ENCODE measurements around the gene P2RX6. TPM values are rescaled to one million over a fixed set of nuclear protein-coding genes. Genes with fewer than 3 reads are reported as not detected.
A peak's percentile ranks its signal among the peaks of the same experiment; 100 is the strongest.

The P2RX6 gene
- total RNA-seq, 6 donors from 2014 or later, result 0.39 to 22.0 (median 0.65) TPM

DNA sequence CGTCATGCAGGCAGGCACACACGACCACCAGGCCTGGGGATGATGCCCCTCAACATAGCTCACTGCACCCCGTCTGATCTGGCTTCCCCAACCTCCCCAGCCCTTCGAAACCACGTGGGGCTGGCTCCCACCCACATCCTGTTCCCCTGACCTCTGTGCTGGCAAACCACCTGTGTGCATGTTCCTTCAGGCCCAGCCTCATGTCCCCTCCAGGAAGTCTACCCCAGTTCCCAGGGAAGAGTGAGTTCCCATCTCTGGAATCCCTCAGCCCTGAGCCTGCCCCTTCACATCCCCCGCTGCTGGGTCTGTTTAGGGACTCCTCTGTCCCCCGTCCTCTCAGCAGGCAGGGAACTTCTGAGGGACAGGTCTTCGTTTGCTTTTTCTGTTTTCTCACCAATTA lies 10.3 kb downstream of the P2RX6 start:
- no peaks in the 10 kb centered on the region for H3K27me3 ChIP-seq
- DNase-seq (no peak), ATAC-seq (ENCODE audit: low FRiP score in 2 of 2) (no peak)
- no peak for TF ChIP-seq POLR2A (IDR thresholded peaks at IDR 0.05)
- no peak for TF ChIP-seq POLR2AphosphoS5 (IDR thresholded peaks at IDR 0.05)
- TF ChIP-seq, protein P1, sequence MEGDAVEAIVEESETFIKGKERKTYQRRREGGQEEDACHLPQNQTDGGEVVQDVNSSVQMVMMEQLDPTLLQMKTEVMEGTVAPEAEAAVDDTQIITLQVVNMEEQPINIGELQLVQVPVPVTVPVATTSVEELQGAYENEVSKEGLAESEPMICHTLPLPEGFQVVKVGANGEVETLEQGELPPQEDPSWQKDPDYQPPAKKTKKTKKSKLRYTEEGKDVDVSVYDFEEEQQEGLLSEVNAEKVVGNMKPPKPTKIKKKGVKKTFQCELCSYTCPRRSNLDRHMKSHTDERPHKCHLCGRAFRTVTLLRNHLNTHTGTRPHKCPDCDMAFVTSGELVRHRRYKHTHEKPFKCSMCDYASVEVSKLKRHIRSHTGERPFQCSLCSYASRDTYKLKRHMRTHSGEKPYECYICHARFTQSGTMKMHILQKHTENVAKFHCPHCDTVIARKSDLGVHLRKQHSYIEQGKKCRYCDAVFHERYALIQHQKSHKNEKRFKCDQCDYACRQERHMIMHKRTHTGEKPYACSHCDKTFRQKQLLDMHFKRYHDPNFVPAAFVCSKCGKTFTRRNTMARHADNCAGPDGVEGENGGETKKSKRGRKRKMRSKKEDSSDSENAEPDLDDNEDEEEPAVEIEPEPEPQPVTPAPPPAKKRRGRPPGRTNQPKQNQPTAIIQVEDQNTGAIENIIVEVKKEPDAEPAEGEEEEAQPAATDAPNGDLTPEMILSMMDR (IDR thresholded peaks at IDR 0.05), result no peak
- 60 to 71% methylated on average over 8 of the region's 8 CpGs for WGBS, 2 donors
- no peaks in the 10 kb centered on the region for H3K36me3 ChIP-seq
- no peak overlapping the region for H3K27ac ChIP-seq
- no peaks in the 10 kb centered on the region for H3K9me3 ChIP-seq
- H3K4me3 ChIP-seq, result no peak overlapping the region
- peaks cover 0 to 6% (median 0%) of the 10 kb centered on the region in 4 donors for H3K4me1 ChIP-seq

DNA sequence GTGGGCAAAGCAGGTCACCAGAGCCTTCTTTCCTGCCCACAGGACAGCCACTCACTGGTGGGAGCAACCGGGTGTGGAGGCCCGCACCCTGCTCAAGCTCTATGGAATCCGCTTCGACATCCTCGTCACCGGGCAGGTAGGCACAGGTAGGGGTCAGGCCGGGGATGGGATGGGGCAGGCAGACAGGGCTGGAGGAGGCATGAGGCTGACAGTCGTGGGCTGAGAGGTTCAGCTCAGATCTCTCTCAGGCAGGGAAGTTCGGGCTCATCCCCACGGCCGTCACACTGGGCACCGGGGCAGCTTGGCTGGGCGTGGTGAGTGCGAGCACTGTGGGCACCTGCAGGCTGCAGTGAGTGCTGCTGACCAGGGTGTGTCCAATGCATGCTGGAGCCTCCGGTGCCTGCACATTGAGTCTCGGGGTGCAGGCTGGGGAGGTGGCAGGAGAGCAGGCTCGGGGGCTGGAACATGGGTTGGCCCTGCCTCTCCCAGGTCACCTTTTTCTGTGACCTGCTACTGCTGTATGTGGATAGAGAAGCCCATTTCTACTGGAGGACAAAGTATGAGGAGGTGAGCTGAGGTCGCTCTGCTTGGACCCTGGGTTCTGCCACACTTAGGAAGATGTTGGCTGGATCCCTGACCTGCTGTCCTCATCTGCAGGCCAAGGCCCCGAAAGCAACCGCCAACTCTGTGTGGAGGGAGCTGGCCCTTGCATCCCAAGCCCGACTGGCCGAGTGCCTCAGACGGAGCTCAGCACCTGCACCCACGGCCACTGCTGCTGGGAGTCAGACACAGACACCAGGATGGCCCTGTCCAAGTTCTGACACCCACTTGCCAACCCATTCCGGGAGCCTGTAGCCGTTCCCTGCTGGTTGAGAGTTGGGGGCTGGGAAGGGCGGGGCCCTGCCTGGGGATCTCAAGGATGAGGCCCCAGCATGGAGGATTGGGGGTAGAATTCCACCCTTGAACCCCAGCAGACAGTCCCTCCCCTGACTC lies 11.1 kb downstream of the P2RX6 start:
- no peak overlapping the region for H3K27ac ChIP-seq
- 89 to 90% methylated on average over 15 to 27 of the region's 27 CpGs for WGBS, 2 donors
- TF ChIP-seq EP300 (IDR thresholded peaks at IDR 0.05), result no peak
- no peak for TF ChIP-seq POLR2A (IDR thresholded peaks at IDR 0.05)
- no peak for TF ChIP-seq POLR2AphosphoS5 (IDR thresholded peaks at IDR 0.05)
- H3K27me3 ChIP-seq, result no peaks in the 10 kb centered on the region
- no peaks in the 10 kb centered on the region for H3K9me3 ChIP-seq
- no peaks in the 10 kb centered on the region for H3K36me3 ChIP-seq
- H3K4me3 ChIP-seq, result no peak overlapping the region
- DNase-seq (peak in 1 of 2 donors; percentile 66), ATAC-seq (ENCODE audit: low FRiP score in 2 of 2) (no peak)
- H3K4me1 ChIP-seq, result peaks cover 0 to 6% (median 0%) of the 10 kb centered on the region in 4 donors

DNA sequence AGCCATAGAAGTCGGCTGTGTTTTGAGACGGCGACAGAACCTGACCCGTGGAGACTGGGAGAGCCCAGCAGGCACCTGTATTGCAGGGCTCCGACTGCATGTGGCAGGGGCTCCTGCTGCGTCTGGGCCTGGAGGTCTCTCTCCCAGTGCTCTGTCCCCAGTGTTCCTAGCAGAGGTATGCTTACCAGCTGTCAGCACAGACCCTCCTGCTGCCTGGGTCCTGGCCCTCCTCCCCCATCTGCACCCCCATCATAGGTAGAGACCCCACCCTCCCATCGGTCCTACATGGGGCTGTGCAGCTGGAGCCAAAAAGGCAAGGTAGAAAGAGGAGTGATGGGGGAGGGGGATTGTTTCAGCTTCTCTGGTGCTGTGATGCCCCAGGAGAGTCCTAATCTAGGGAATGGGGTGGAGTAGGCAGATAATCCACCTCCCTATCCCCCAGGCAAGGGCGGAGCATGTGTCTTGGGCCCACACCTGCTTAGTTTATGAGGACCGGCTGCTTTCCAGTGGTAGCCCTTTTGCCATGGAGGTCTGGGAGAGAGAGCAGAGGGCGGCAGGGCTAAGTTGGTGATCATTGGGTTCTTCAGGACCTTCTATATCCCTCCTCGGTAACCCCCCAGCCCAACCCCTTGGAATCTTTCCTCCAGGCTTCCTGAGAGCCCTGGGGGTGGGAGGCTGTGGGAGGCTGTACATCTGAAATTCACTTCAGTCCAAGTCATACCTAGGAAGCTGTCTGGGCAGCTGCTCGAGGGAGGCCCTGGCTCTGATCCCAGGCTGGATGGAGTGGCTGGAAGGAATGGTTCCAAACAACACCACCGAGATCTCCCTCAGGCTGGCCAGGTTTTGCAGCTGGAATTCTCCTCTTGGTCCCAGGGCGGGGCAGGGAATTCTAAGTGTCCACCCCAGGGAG lies 12.1 kb downstream of the P2RX6 start:
- 66 to 77% methylated on average over 10 to 14 of the region's 14 CpGs for WGBS, 2 donors
- DNase-seq, result peak in 1 of 2 donors; percentile 48

DNA sequence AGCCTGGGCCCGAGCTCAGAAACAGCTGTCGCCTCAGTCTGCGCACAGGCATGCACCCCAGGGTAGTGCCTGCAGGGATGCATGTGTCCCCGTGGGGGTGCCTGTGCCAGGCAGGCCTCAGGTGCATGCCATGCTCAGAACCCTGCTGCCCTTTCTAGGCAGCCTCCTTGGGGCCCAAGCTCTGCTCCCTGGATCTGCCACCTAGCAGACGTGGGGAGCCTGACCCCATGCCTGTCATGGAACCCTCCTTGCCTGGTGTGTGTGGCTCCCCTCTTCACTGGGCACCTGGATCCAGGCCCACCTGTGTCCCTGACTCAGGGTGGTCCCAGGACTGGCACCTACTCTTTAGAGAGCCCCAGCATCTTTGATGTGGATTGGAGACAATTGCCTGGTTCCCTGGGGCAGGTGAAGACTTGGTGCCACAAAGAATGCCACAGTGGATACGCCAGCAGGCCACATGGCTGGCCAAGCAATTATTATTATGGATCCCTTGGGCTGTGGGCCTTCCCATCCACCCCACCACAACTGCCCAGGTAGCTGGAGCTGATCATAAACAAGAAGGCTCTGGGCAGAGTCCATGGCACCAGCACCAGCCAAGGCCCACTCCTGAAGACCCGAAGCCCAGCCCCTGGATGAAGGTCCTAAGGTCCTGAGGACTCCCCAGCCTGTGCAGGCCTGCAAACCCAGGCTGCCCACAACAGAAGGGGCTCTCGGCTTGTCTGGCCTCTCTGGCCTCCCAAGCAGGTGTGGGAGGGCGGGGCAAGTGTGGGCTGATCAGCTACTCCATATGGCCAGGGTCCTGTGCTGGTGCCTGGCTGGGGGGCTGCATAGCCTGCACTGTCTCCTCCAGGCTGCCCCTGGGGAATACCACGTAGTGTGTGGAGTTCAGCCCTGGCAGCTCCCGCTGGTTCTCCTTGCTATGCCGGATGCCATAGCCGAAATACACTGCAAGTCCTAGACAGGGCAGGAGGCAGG lies 13.6 kb downstream of the P2RX6 start:
- Histone ChIP-seq H3K4me3 (no peak overlapping the region), H3K27ac (no peak overlapping the region), H3K27me3 (peaks cover 0 to 10% (median 1%) of the 10 kb centered on the region in 4 donors), H3K9me3 (no peaks in the 10 kb centered on the region), H3K36me3 (no peaks in the 10 kb centered on the region), H3K4me1 (peaks cover 9 to 18% (median 12%) of the 10 kb centered on the region in 4 donors)
- ATAC-seq (ENCODE audit: low FRiP score in 2 of 2), result no peak
- TF ChIP-seq, protein P1 (IDR thresholded peaks at IDR 0.05), result no peak
- TF ChIP-seq POLR2A (IDR thresholded peaks at IDR 0.05) (no peak), EP300 (IDR thresholded peaks at IDR 0.05) (no peak), POLR2AphosphoS5 (IDR thresholded peaks at IDR 0.05) (no peak)
- DNase-seq, result no peak
- 83 to 92% methylated on average over 1 to 10 of the region's 13 CpGs for WGBS, 2 donors

More for the DNA sequence above, 12.1 kb downstream of the P2RX6 start:
- no peaks in the 10 kb centered on the region for H3K36me3 ChIP-seq
- TF ChIP-seq, protein P1 (IDR thresholded peaks at IDR 0.05), result no peak
- TF ChIP-seq POLR2AphosphoS5 (IDR thresholded peaks at IDR 0.05) (no peak), POLR2A (IDR thresholded peaks at IDR 0.05) (no peak), EP300 (IDR thresholded peaks at IDR 0.05) (no peak)
- no peak for ATAC-seq (ENCODE audit: low FRiP score in 2 of 2)
- peaks cover 3 to 11% (median 4%) of the 10 kb centered on the region in 4 donors for H3K4me1 ChIP-seq
- H3K9me3 ChIP-seq, result no peaks in the 10 kb centered on the region
- no peak overlapping the region for H3K27ac ChIP-seq
- H3K27me3 ChIP-seq, result peaks cover 0 to 7% (median 0%) of the 10 kb centered on the region in 4 donors
- no peak overlapping the region for H3K4me3 ChIP-seq
